GM12878 (cell line): ENCODE measurements around the gene PRR14L. TPM values are rescaled to one million over a fixed set of nuclear protein-coding genes. Genes with fewer than 3 reads are reported as not detected.

Source experiments
- ATAC-seq: fragments of 200-7000 bp; cut with Tn5 transposase; 3 replicates; pipeline ENCODE4 v1.9.1; 2020; ENCODE audit warnings: mild to moderate bottlenecking, moderate library complexity
- BruUV-seq: library from RNA; stranded (reverse); fragments of 400-500 nt; replicated peaks from 2 replicates; lab custom pipeline; 2021; lab: Mats Ljungman, UMichigan
- CTCF ChIA-PET: fragments of 300-600 bp; sonication (Branson Sonifier 250); formaldehyde crosslinking; extraction: SDS; loops from one replicate; lab custom pipeline; 2021; ENCODE audit warnings: inconsistent platforms; lab: Yijun Ruan, JAX
- POLR2A ChIA-PET: fragments of 350-600 bp; formaldehyde crosslinking; extraction: SDS; loops from one replicate; lab custom pipeline; 2021; ENCODE audit warnings: inconsistent platforms; lab: Charles Lee
- RAD21 ChIA-PET: fragments of 300-600 bp; sonication (Branson Sonifier 250); formaldehyde crosslinking; loops from one replicate; lab custom pipeline; 2023; ENCODE audit warnings: antibody characterized with exemption; ENCODE audit not compliant: unreplicated experiment; lab: Charles Lee
- SMC1A ChIA-PET: fragments of 300-600 bp; sonication (Branson Sonifier 250); formaldehyde crosslinking; loops from one replicate; lab custom pipeline; 2023; ENCODE audit not compliant: unreplicated experiment, uncharacterized antibody; lab: Charles Lee
- DNase-seq: peaks from one replicate; pipeline ENCODE4 v3.0.0-alpha.2; 2011; ENCODE audit warnings: low read depth, low spot score
- FAIRE-seq: peaks from 3 replicates; lab custom pipeline; 2011; peaks lifted over from hg19 to GRCh38; lab: Jason Lieb, UNC
- H2AFZ ChIP-seq: 2 replicates; pipeline ENCODE4 v1.6.0; 2011; ENCODE audit warnings: low read depth, low read length, control low read depth; ENCODE audit not compliant: control insufficient read depth
- H3K27ac ChIP-seq: 2 replicates; pipeline ENCODE4 v1.5.1; 2011; ENCODE audit warnings: control low read depth; ENCODE audit not compliant: control insufficient read depth, insufficient read depth
- H3K27me3 ChIP-seq, 2 experiments: replicated peaks in 1 of 2; 2 replicates each; pipeline versions ENCODE4 v1.6.0 to v1.6.1; 2011; ENCODE audit warnings: low read length in 1 of 2; ENCODE audit not compliant: control insufficient read depth in 2 of 2, insufficient read depth in 2 of 2
- H3K36me3 ChIP-seq, 2 experiments: 2 replicates each; pipeline ENCODE4 v1.5.1; 2011; ENCODE audit warnings: low read length in 1 of 2; ENCODE audit not compliant: control insufficient read depth in 2 of 2, insufficient read depth in 2 of 2
- H3K4me1 ChIP-seq: 2 replicates; pipeline ENCODE4 v1.6.1; 2011; ENCODE audit warnings: mild to moderate bottlenecking, low read length, moderate library complexity, mixed read lengths; ENCODE audit not compliant: control insufficient read depth, insufficient read depth
- H3K4me2 ChIP-seq: 2 replicates; pipeline ENCODE4 v1.6.0; 2011; ENCODE audit warnings: control low read depth; ENCODE audit not compliant: control insufficient read depth, insufficient read depth
- H3K4me3 ChIP-seq: fragments of 200-600 bp; sonication (generic); 2 replicates; pipeline ENCODE4 v1.5.1; 2016
- H3K79me2 ChIP-seq: 2 replicates; pipeline ENCODE4 v1.6.0; 2011; ENCODE audit warnings: low read length; ENCODE audit not compliant: control insufficient read depth, insufficient read depth
- H3K9ac ChIP-seq: 2 replicates; pipeline ENCODE4 v1.8.0; 2011; ENCODE audit warnings: low read length, control low read depth, mixed read lengths; ENCODE audit not compliant: control insufficient read depth, insufficient read depth
- H3K9me3 ChIP-seq: replicated peaks from 3 replicates; pipeline ENCODE4 v1.5.1; 2011; ENCODE audit warnings: mild to moderate bottlenecking, low read length; ENCODE audit not compliant: control insufficient read depth, insufficient read depth
- H4K20me1 ChIP-seq: 2 replicates; pipeline ENCODE4 v1.6.0; 2011; ENCODE audit not compliant: control insufficient read depth, insufficient read depth
- DPF2 ChIP-seq: fragments of 450-650 bp; IDR thresholded peaks from 2 replicates; pipeline ENCODE4 v1.6.1; 2017; ENCODE audit warnings: mild to moderate bottlenecking
- E2F4 ChIP-seq: IDR thresholded peaks from 2 replicates; pipeline ENCODE4 v1.6.1; 2012; ENCODE audit warnings: low read depth, low read length, improper control_type of control experiment
- EZH2 ChIP-seq: IDR thresholded peaks from 2 replicates; pipeline ENCODE4 v1.6.1; 2012; ENCODE audit warnings: low read depth, mild to moderate bottlenecking, control low read depth, inconsistent platforms, low read length, borderline replicate concordance; ENCODE audit not compliant: control insufficient read depth
- FOS ChIP-seq: IDR thresholded peaks from 3 replicates; pipeline ENCODE4 v1.6.1; 2011; ENCODE audit warnings: borderline replicate concordance; ENCODE audit not compliant: insufficient read length; ENCODE audit errors: extremely low read depth
- GATAD2B ChIP-seq: fragments of 450-650 bp; conservative IDR thresholded peaks from 2 replicates; pipeline ENCODE4 v1.6.1; 2017; ENCODE audit warnings: low read depth, mild to moderate bottlenecking, moderate library complexity
- IKZF2 ChIP-seq, 2 experiments: fragments of 450-650 bp; IDR thresholded peaks; 2 replicates each; pipeline ENCODE4 v1.6.1; 2017; ENCODE audit warnings: mild to moderate bottlenecking in 2 of 2, moderate library complexity in 2 of 2
- JUND ChIP-seq: IDR thresholded peaks from 2 replicates; pipeline ENCODE4 v1.6.1; 2012; ENCODE audit warnings: low read depth, mild to moderate bottlenecking, low read length, improper control_type of control experiment, moderate library complexity
- POLR2AphosphoS2 ChIP-seq: IDR thresholded peaks from 2 replicates; pipeline ENCODE4 v1.6.1; 2011; ENCODE audit warnings: low read depth, mild to moderate bottlenecking, low read length, improper control_type of control experiment, moderate library complexity
- STAT1 ChIP-seq: fragments of 450-650 bp; conservative IDR thresholded peaks from 2 replicates; pipeline ENCODE4 v1.6.1; 2014; ENCODE audit warnings: antibody characterized with exemption, mild to moderate bottlenecking
- ZNF592 ChIP-seq: fragments of 450-650 bp; IDR thresholded peaks from 2 replicates; pipeline ENCODE4 v1.6.1; 2017; ENCODE audit warnings: mild to moderate bottlenecking, moderate library complexity
- WGBS: methylation state at CpG from one replicate; pipeline ENCODE4 v1.1.6; 2016; ENCODE audit warnings: low lambda C conversion rate; ENCODE audit not compliant: insufficient replicate concordance, insufficient coverage; ENCODE audit errors: missing lambda C conversion rate; 5-methylcytosine and 5-hydroxymethylcytosine counted together
- in situ Hi-C: fragments of 300-500 bp; cut with MboI; formaldehyde crosslinking; loops from 9 replicates; pipeline ENCODE4 v1.14.3; 2018; ENCODE audit warnings: mixed read lengths
- intact Hi-C: fragments of 100-400 bp; cut with micrococcal nuclease; formaldehyde crosslinking; loops from one replicate; pipeline ENCODE4 v1.14.2; 2022; ENCODE audit not compliant: unreplicated experiment
- polyA plus RNA-seq, 11 experiments: library from polyadenylated mRNA; depleted of rRNA in 4 of 11; unstranded in 6 of 11; stranded (reverse) in 5 of 11; fragments of >200 nt; fragmentation: Nextera tagmentation in 4 of 11; fragmentation: Illumina TruSeq in 1 of 11; extraction: Ambion mirVana in 4 of 11; extraction: Trizol in 1 of 11; gene quantifications; 1 replicate in 1 of 11; 2 replicates in 10 of 11; pipeline versions ENCODE4 v1.2.1 to v1.2.3, GENCODE V29; 2011 to 2016; ENCODE audit warnings: inconsistent platforms in 2 of 11, missing spikeins in 2 of 11, low read depth in 1 of 11
- total RNA-seq, 4 experiments: library from RNA; depleted of rRNA in 3 of 4; stranded (reverse); fragments of >200 nt in 3 of 4; fragmentation: Illumina TruSeq in 1 of 4; extraction: Trizol in 1 of 4; gene quantifications; 2 replicates each; pipeline versions ENCODE4 v1.2.1 to v1.2.3, GENCODE V29; 2013 to 2021

The PRR14L gene
- total and polyA plus RNA-seq, 10 of the 15 experiments (the other 5 are each of a cell fraction or from before 2014, with no cell fraction given), result 4.2 to 49.0 (median 21.4) TPM

GRCh38 chr22:31789803-31790202, 39.9 kb upstream of the PRR14L start:
- FAIRE-seq (no peak), DNase-seq (no peak), ATAC-seq (peak; percentile 42)
- peaks cover 0 to 18% of the 10 kb centered on the region in 2 experiments; a peak in 3 of 4 replicates for H3K36me3 ChIP-seq
- SMC1A ChIA-PET, result interaction anchor here (1.1 kb wide), 1 partner anchor 15 kb away, joined by 3 read pairs; no protein-coding TSS in a partner anchor
- RAD21 ChIA-PET, result interaction anchor here (0.6 kb wide), 1 partner anchor 234 kb away, joined by 3 read pairs; no protein-coding TSS in a partner anchor
- CTCF ChIA-PET, result interaction anchor here (1.3 kb wide), 2 partner anchors 10 to 11 kb away, joined by 3 to 4 read pairs; no protein-coding TSS in a partner anchor
- H3K79me2 ChIP-seq, result no peaks in the 10 kb centered on the region
- peaks cover 25% of the 10 kb centered on the region for H3K4me1 ChIP-seq
- H3K4me2 ChIP-seq, result peak overlapping the region; percentile 66
- no peak overlapping the region for H3K9ac ChIP-seq
- in situ Hi-C loops (no loop called here), intact Hi-C loops (loop anchor here (2.0 kb wide), 1 partner anchor 35 kb away; the partner anchor contains the start of gene DEPDC5)
- H3K4me3 ChIP-seq, result no peak overlapping the region
- H3K9me3 ChIP-seq, result no peaks in the 10 kb centered on the region
- peak overlapping the region; percentile 68 for H3K27ac ChIP-seq
- no TSS peak for BruUV-seq
- TF ChIP-seq POLR2AphosphoS2 (no peak), E2F4 (no peak), ZNF592 (no peak), IKZF2 (IDR thresholded peaks at IDR 0.05) (no peak), STAT1 (no peak), DPF2 (no peak), JUND (no peak), FOS (no peak), GATAD2B (no peak), EZH2 (no peak)
- H4K20me1 ChIP-seq, result no peaks in the 10 kb centered on the region
- 33% methylated on average over 3 of the region's 3 CpGs for WGBS
- no peaks in the 10 kb centered on the region for H3K27me3 ChIP-seq
- POLR2A ChIA-PET, result interaction anchor here (1.1 kb wide), 1 partner anchor 21 kb away, joined by 3 read pairs; no protein-coding TSS in a partner anchor
- H2AFZ ChIP-seq, result 0 out of 2 replicates have a peak overlapping the region, but pooled peaks have one; percentile 15
